Heart right ventricle (tissue), 16 donors: ENCODE measurements around the gene LPP. TPM values are rescaled to one million over a fixed set of nuclear protein-coding genes. Genes with fewer than 3 reads are reported as not detected.

Experiments used
- ATAC-seq, 8 donors: fragments of 200-7000 bp; cut with Tn5 transposase; one replicate each; pipeline ENCODE4 v1.9.1; 2020; ENCODE audit warnings: mild to moderate bottlenecking in 8 of 8, moderate library complexity in 8 of 8, moderate number of reproducible peaks in 1 of 8
- DNase-seq, 2 donors: peaks; one replicate each; pipeline ENCODE4 v3.0.0-alpha.2; 2020
- H3K27ac ChIP-seq, 10 donors: fragments of 200-600 bp; sonication (generic) in 2 of 10; one replicate each; pipeline versions ENCODE4 v1.5.0 to v1.8.0; 2020 to 2022; ENCODE audit warnings: mild to moderate bottlenecking in 3 of 10
- H3K27me3 ChIP-seq, 7 donors: fragments of 200-600 bp; one replicate each; pipeline ENCODE4 v1.8.0; 2021 to 2022; ENCODE audit warnings: mild to moderate bottlenecking in 2 of 7
- H3K36me3 ChIP-seq, 9 donors: fragments of 200-600 bp; sonication (generic) in 1 of 9; one replicate each; pipeline versions ENCODE4 v1.5.0 to v1.8.0; 2020 to 2022; ENCODE audit warnings: mild to moderate bottlenecking in 2 of 9
- H3K4me1 ChIP-seq, 9 donors: fragments of 200-600 bp; sonication (generic) in 1 of 9; one replicate each; pipeline versions ENCODE4 v1.5.0 to v1.8.0; 2020 to 2022; ENCODE audit warnings: mild to moderate bottlenecking in 4 of 9
- H3K4me3 ChIP-seq, 10 donors: fragments of 200-600 bp; sonication (generic) in 2 of 10; one replicate each; pipeline versions ENCODE4 v1.5.0 to v1.8.0; 2020 to 2022; ENCODE audit warnings: mild to moderate bottlenecking in 7 of 10, moderate library complexity in 2 of 10
- H3K9me3 ChIP-seq, 11 donors: fragments of 200-600 bp in 10 of 11; sonication (generic) in 2 of 11; one replicate each; pipeline versions ENCODE4 v1.5.0 to v1.8.0; 2013 to 2022; ENCODE audit warnings: mild to moderate bottlenecking in 2 of 11, control low read depth in 1 of 11, moderate library complexity in 1 of 11
- CTCF ChIP-seq, 9 donors: fragments of 200-600 bp; sonication (generic) in 2 of 9; IDR thresholded peaks; one replicate each; pipeline versions ENCODE4 v1.5.0 to v1.8.0; 2021 to 2022; ENCODE audit warnings: antibody characterized with exemption in 9 of 9, mild to moderate bottlenecking in 5 of 9, moderate library complexity in 1 of 9
- WGBS, 2 donors: extraction: QIAGEN DNeasy Blood & Tissue Kit; methylation state at CpG; one replicate each; pipeline ENCODE4 v1.1.7; 2013; ENCODE audit warnings: inconsistent platforms in 1 of 2; 5-methylcytosine and 5-hydroxymethylcytosine counted together
- intact Hi-C, 10 donors: fragments of 100-400 bp; cut with DNase I; formaldehyde crosslinking; loops; one replicate each; pipeline versions ENCODE4 v1.11.1 to v1.14.2; 2022
- microRNA-seq, 2 donors: library from miRNA; unstranded; fragments of <30 nt; microRNA quantifications; one replicate each; pipeline ENCODE4 v1.2.0, GENCODE V29; 2021
- polyA plus RNA-seq, 2 donors: library from polyadenylated mRNA; stranded (reverse); fragments of 200-250 nt; gene quantifications; one replicate each; pipeline ENCODE4 v1.2.3, GENCODE V29; 2013
- total RNA-seq, 10 donors: library from RNA; stranded (reverse); fragmentation: NEBNext Ultra II Directional in 3 of 10; extraction: Animal tissue kit (Norgen Biotek cat#: 25700) in 3 of 10; gene quantifications; one replicate each; pipeline versions ENCODE4 v1.2.1 to v1.2.4, GENCODE V29; 2021 to 2023
- donor health status: Arrhythmogenic right ventricular cardiomyopathy.
- donor health status: ischemic (EF 13 %, LVEDD 7.1; RV severe dilation, severe dysfunction).
- donor health status: healthy with polysubstance abuse.
- donor health status: DM: no; HTN: yes; CAD: no.
- donor health status: DM: no; HTN: no; CAD: no.
- donor health status: ischemic (EF 25% LVEDD 6.9; RV normal size, moderate dysfunction).
- donor health status: ischemic (EF 25% LVEDD 5.7; RV mildly dilated, moderate dysfunction).
- donor health status: healthy.
- donor health status: DM: yes; HTN: yes; CAD: no.
- donor health status: Ischemic cardiomyopathy.
- donor health status: ischemic (EF 35%, LVEDD 5.7; RV mildly dilated, moderate dysfunction).
- donor health status: nonischemic (EF 11% LVEDD 7.7; RV severe dilation, severe dysfunction).
- donor health status: DM: yes; HTN: yes; CAD: no.
- donor health status: PGD.
- donor health status: ischemic (EF 29% LVEDD 5.4; RV normal size, mild dysfunction).
- donor health status: nonischemic (EF 23%, LVEDD 6.1; RV moderate dilation, normal function).

The LPP gene
- total and polyA plus RNA-seq, 12 donors, result 8.5 to 188 (median 140) TPM

GRCh38 chr3:188939814-188940572, 786.0 kb downstream of the LPP start:
- H3K9me3 ChIP-seq, result no peaks in the 10 kb centered on the region
- intact Hi-C loops, result loop anchor here in 4 of 10 donors (5.0 to 10.0 kb wide), 6 partner anchors 43 to 595 kb away; no protein-coding TSS in a partner anchor
- H3K27ac ChIP-seq, result peak overlapping the region in 2 of 10 donors; percentile 16 to 59
- ATAC-seq, result peak in 2 of 8 donors; percentile 11 to 30
- H3K36me3 ChIP-seq, result no peaks in the 10 kb centered on the region
- H3K4me3 ChIP-seq, result no peak overlapping the region
- H3K4me1 ChIP-seq, result peaks cover 0 to 59% (median 11%) of the 10 kb centered on the region in 9 donors
- H3K27me3 ChIP-seq, result no peaks in the 10 kb centered on the region
- WGBS, 2 donors, result 78 to 88% methylated on average over 5 of the region's 5 CpGs
- DNase-seq, result no peak
- no peak for TF ChIP-seq CTCF (IDR thresholded peaks at IDR 0.05)

Small RNAs within 50 kb of the gene (microRNA-seq; reads per million reads assigned to microRNA genes)
- gene MIR28, result 7,309 to 8,776 reads per million in 2 donors
